ENCODE data around the gene LRIG2.
"Not testable (repeated sequence)": the region's sequence is repeated elsewhere in the genome, so short reads cannot be mapped to it uniquely, and the experiment has no call there.

DNA sequence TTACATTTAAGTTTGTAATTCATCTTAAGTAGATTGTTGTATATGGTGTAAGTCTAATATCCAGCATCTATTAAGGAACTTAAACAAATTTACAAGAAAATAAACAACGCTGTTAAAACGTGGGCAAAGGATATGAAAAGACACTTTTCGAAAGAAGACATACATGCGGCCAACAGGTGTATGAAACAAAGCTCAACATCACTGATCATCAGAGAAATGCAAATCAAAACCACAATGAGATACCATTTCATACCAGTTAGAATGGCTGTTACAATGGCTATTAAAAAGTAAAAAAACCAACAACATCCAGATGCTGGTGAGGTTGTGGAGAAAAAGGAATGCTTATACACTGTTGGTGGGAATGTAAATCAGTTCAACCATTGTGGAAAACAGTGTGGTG is 77.5 kb downstream of the LRIG2 start:
- TF ChIP-seq, protein P1, sequence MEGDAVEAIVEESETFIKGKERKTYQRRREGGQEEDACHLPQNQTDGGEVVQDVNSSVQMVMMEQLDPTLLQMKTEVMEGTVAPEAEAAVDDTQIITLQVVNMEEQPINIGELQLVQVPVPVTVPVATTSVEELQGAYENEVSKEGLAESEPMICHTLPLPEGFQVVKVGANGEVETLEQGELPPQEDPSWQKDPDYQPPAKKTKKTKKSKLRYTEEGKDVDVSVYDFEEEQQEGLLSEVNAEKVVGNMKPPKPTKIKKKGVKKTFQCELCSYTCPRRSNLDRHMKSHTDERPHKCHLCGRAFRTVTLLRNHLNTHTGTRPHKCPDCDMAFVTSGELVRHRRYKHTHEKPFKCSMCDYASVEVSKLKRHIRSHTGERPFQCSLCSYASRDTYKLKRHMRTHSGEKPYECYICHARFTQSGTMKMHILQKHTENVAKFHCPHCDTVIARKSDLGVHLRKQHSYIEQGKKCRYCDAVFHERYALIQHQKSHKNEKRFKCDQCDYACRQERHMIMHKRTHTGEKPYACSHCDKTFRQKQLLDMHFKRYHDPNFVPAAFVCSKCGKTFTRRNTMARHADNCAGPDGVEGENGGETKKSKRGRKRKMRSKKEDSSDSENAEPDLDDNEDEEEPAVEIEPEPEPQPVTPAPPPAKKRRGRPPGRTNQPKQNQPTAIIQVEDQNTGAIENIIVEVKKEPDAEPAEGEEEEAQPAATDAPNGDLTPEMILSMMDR (conservative IDR thresholded peaks at IDR 0.05; ENCODE audit: low read depth in 2 of 2): not testable (repeated sequence)
- TF ChIP-seq EZH2phosphoT487 (IDR thresholded peaks at IDR 0.05; ENCODE audit: unreplicated experiment); CREB1 (CRISPR knock-in tag; IDR thresholded peaks at IDR 0.05; ENCODE audit: low read depth); POLR2AphosphoS5 (IDR thresholded peaks at IDR 0.05; ENCODE audit: low read depth); EZH2 (IDR thresholded peaks at IDR 0.05; ENCODE audit: low read depth, unreplicated experiment); ZNF331 (CRISPR knock-in tag; IDR thresholded peaks at IDR 0.05; ENCODE audit: low read depth); NANOG (IDR thresholded peaks at IDR 0.05; ENCODE audit: borderline replicate concordance); ZNF114 (CRISPR knock-in tag; IDR thresholded peaks at IDR 0.05): not testable (repeated sequence)
- TF ChIP-seq, protein P2, sequence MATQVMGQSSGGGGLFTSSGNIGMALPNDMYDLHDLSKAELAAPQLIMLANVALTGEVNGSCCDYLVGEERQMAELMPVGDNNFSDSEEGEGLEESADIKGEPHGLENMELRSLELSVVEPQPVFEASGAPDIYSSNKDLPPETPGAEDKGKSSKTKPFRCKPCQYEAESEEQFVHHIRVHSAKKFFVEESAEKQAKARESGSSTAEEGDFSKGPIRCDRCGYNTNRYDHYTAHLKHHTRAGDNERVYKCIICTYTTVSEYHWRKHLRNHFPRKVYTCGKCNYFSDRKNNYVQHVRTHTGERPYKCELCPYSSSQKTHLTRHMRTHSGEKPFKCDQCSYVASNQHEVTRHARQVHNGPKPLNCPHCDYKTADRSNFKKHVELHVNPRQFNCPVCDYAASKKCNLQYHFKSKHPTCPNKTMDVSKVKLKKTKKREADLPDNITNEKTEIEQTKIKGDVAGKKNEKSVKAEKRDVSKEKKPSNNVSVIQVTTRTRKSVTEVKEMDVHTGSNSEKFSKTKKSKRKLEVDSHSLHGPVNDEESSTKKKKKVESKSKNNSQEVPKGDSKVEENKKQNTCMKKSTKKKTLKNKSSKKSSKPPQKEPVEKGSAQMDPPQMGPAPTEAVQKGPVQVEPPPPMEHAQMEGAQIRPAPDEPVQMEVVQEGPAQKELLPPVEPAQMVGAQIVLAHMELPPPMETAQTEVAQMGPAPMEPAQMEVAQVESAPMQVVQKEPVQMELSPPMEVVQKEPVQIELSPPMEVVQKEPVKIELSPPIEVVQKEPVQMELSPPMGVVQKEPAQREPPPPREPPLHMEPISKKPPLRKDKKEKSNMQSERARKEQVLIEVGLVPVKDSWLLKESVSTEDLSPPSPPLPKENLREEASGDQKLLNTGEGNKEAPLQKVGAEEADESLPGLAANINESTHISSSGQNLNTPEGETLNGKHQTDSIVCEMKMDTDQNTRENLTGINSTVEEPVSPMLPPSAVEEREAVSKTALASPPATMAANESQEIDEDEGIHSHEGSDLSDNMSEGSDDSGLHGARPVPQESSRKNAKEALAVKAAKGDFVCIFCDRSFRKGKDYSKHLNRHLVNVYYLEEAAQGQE (IDR thresholded peaks at IDR 0.05; ENCODE audit: unreplicated experiment): not testable (repeated sequence)
- TF ChIP-seq, protein P3, sequence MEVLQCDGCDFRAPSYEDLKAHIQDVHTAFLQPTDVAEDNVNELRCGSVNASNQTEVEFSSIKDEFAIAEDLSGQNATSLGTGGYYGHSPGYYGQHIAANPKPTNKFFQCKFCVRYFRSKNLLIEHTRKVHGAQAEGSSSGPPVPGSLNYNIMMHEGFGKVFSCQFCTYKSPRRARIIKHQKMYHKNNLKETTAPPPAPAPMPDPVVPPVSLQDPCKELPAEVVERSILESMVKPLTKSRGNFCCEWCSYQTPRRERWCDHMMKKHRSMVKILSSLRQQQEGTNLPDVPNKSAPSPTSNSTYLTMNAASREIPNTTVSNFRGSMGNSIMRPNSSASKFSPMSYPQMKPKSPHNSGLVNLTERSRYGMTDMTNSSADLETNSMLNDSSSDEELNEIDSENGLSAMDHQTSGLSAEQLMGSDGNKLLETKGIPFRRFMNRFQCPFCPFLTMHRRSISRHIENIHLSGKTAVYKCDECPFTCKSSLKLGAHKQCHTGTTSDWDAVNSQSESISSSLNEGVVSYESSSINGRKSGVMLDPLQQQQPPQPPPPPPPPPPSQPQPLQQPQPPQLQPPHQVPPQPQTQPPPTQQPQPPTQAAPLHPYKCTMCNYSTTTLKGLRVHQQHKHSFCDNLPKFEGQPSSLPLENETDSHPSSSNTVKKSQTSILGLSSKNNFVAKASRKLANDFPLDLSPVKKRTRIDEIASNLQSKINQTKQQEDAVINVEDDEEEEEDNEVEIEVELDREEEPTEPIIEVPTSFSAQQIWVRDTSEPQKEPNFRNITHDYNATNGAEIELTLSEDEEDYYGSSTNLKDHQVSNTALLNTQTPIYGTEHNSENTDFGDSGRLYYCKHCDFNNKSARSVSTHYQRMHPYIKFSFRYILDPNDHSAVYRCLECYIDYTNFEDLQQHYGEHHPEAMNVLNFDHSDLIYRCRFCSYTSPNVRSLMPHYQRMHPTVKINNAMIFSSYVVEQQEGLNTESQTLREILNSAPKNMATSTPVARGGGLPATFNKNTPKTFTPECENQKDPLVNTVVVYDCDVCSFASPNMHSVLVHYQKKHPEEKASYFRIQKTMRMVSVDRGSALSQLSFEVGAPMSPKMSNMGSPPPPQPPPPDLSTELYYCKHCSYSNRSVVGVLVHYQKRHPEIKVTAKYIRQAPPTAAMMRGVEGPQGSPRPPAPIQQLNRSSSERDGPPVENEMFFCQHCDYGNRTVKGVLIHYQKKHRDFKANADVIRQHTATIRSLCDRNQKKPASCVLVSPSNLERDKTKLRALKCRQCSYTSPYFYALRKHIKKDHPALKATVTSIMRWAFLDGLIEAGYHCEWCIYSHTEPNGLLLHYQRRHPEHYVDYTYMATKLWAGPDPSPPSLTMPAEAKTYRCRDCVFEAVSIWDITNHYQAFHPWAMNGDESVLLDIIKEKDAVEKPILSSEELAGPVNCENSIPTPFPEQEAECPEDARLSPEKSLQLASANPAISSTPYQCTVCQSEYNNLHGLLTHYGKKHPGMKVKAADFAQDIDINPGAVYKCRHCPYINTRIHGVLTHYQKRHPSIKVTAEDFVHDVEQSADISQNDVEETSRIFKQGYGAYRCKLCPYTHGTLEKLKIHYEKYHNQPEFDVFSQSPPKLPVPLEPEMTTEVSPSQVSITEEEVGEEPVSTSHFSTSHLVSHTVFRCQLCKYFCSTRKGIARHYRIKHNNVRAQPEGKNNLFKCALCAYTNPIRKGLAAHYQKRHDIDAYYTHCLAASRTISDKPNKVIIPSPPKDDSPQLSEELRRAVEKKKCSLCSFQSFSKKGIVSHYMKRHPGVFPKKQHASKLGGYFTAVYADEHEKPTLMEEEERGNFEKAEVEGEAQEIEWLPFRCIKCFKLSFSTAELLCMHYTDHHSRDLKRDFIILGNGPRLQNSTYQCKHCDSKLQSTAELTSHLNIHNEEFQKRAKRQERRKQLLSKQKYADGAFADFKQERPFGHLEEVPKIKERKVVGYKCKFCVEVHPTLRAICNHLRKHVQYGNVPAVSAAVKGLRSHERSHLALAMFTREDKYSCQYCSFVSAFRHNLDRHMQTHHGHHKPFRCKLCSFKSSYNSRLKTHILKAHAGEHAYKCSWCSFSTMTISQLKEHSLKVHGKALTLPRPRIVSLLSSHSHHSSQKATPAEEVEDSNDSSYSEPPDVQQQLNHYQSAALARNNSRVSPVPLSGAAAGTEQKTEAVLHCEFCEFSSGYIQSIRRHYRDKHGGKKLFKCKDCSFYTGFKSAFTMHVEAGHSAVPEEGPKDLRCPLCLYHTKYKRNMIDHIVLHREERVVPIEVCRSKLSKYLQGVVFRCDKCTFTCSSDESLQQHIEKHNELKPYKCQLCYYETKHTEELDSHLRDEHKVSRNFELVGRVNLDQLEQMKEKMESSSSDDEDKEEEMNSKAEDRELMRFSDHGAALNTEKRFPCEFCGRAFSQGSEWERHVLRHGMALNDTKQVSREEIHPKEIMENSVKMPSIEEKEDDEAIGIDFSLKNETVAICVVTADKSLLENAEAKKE (CRISPR knock-in tag; IDR thresholded peaks at IDR 0.05): not testable (repeated sequence)
- TF ChIP-seq, protein P4, sequence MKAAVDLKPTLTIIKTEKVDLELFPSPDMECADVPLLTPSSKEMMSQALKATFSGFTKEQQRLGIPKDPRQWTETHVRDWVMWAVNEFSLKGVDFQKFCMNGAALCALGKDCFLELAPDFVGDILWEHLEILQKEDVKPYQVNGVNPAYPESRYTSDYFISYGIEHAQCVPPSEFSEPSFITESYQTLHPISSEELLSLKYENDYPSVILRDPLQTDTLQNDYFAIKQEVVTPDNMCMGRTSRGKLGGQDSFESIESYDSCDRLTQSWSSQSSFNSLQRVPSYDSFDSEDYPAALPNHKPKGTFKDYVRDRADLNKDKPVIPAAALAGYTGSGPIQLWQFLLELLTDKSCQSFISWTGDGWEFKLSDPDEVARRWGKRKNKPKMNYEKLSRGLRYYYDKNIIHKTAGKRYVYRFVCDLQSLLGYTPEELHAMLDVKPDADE (IDR thresholded peaks at IDR 0.05): not testable (repeated sequence)
